Stimulated activated CD4-positive, alpha-beta T cell treated with anti-CD3 and anti-CD28 coated beads, Interleukin-2, amount 100 ng/mL, for 24 hours (primary cell): ENCODE measurements around the gene LCE1D.

Experiments used
- DNase-seq, 2 donors: peaks; one replicate each; pipeline ENCODE4 v3.0.0-alpha.2; 2020

LCE1D gene

GRCh38 chr1:152796421-152796820 lies at the start of gene LCE1D:
Gene LCE1D (plus strand): TSS chr1:152796721. CDS start chr1:152797795, 1,074 bp downstream.
- DNase-seq: no peak

GRCh38 chr1:152747831-152748230 lies 48.7 kb upstream of the LCE1D start:
- DNase-seq: no peak

- no peak for DNase-seq
Measured at GRCh38 chr1:152752225-152752624, 44.3 kb upstream of the LCE1D start.

GRCh38 chr1:152753586-152753985 lies 42.9 kb upstream of the LCE1D start:
- no peak for DNase-seq

GRCh38 chr1:152756872-152757271 lies 39.6 kb upstream of the LCE1D start:
- DNase-seq: no peak

- DNase-seq: no peak
Measured at GRCh38 chr1:152757747-152758146, 38.8 kb upstream of the LCE1D start, which contains the start of gene KPRP. Gene KPRP (plus strand): TSS chr1:152758025. CDS start chr1:152759589, 1,564 bp downstream.

GRCh38 chr1:152758636-152759035 lies 37.9 kb upstream of the LCE1D start:
- no peak for DNase-seq

GRCh38 chr1:152759453-152760173 lies 36.9 kb upstream of the LCE1D start:
- no peak for DNase-seq

- DNase-seq: no peak
Measured at GRCh38 chr1:152760551-152761190, 35.9 kb upstream of the LCE1D start.

- no peak for DNase-seq
Measured at GRCh38 chr1:152761609-152762213, 34.8 kb upstream of the LCE1D start.

- no peak for DNase-seq
Measured at GRCh38 chr1:152768847-152769533, 27.5 kb upstream of the LCE1D start.

- no peak for DNase-seq
Measured at GRCh38 chr1:152770411-152770810, 26.1 kb upstream of the LCE1D start.

- no peak for DNase-seq
Measured at GRCh38 chr1:152774875-152775274, 21.6 kb upstream of the LCE1D start, which contains the start of gene LCE1F. Gene LCE1F (plus strand): TSS chr1:152775140. CDS start chr1:152776372, 1,232 bp downstream.

GRCh38 chr1:152776361-152776760 lies 20.2 kb upstream of the LCE1D start:
- DNase-seq: no peak

- DNase-seq: peak in 1 of 2 donors; percentile 17
Measured at GRCh38 chr1:152777510-152778137, 18.9 kb upstream of the LCE1D start.

GRCh38 chr1:152783095-152783494 lies 13.4 kb upstream of the LCE1D start:
- DNase-seq: no peak

GRCh38 chr1:152786077-152786476 lies 10.4 kb upstream of the LCE1D start, which contains the start of gene LCE1E:
Gene LCE1E (plus strand): TSS chr1:152786257. CDS start chr1:152787300, 1,043 bp downstream.
- DNase-seq: no peak

GRCh38 chr1:152795686-152796085 lies 835 bp upstream of the LCE1D start:
- no peak for DNase-seq

- DNase-seq: no peak
Measured at GRCh38 chr1:152801333-152801732, 4.8 kb downstream of the LCE1D start.

- DNase-seq: no peak
Measured at GRCh38 chr1:152806576-152806975, 10.1 kb downstream of the LCE1D start, which contains the start of gene LCE1C. Gene LCE1C (minus strand): TSS chr1:152806651. CDS start chr1:152805478, 1,173 bp downstream.

- no peak for DNase-seq
Measured at GRCh38 chr1:152811050-152811449, 14.5 kb downstream of the LCE1D start.

- DNase-seq: no peak
Measured at GRCh38 chr1:152811671-152812070, 15.2 kb downstream of the LCE1D start, which contains the start of gene LCE1B. Gene LCE1B (plus strand): TSS chr1:152811971. CDS start chr1:152812447, 476 bp downstream.
